Measurements from ENCODE around the gene IL13RA1.
A peak's percentile ranks its signal among the peaks of the same experiment; 100 is the strongest.
"Not testable (repeated sequence)": the region's sequence is repeated elsewhere in the genome, so short reads cannot be mapped to it uniquely, and the experiment has no call there.

The IL13RA1 gene

DNA sequence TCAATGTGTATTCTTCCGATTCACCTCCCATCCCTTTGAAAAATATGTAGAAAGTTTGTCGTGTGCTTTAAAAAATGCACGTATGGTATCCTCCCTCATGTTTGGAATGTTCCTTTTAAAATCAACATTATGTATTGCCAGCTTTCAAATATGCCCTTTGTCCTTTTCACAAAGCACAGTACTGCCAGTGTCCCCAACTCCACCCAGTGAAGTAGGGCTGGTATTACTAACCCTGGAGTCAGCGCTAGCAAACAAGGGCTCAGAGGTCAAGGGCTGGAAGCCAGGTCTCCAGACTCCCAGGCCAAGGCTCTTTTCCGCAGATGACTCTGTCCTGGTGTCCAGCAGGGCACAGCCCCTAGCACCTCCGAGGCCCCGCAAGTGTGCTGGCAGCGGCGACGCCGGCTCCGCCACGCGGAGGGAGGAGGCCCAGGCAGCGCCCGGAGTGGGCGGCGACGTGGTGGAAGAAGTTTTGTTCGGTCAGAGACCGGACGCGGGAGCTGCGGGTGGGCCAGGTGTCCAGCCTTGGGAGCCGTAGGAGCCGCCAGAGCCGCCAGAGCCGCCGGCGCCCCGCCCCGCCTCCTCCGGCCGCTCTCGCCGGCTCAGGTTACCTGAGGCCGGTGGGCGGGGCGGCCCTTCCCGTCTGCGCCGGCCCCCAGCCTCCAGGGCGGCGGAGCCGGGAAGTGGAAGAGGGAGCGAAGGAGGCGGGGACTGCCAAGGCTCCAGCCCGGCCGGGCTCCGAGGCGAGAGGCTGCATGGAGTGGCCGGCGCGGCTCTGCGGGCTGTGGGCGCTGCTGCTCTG lies at the start of gene IL13RA1:
Gene IL13RA1 (plus strand): TSS at position 720 of the 799 bp plus-strand sequence. CDS start 33 bp downstream, at position 753.
- Histone ChIP-seq H3K4me3 (ENCODE audit: low read length) (peak within 1 kb of the TSS; percentile 57), H3K4me1 (ENCODE audit: control insufficient read depth, insufficient read depth, low read length) (peaks cover 3% of the 10 kb centered on the region), H3K36me3 (ENCODE audit: control insufficient read depth, insufficient read depth, low read length) (no peaks in the 10 kb centered on the region), H3K27ac (ENCODE audit: low read depth, low read length) (peak within 1 kb of the TSS; percentile 85), H3K9ac (ENCODE audit: low read length) (peak within 1 kb of the TSS; percentile 34), H3K27me3 (ENCODE audit: control insufficient read depth, insufficient read depth, low read length) (no peaks in the 10 kb centered on the region)

DNA sequence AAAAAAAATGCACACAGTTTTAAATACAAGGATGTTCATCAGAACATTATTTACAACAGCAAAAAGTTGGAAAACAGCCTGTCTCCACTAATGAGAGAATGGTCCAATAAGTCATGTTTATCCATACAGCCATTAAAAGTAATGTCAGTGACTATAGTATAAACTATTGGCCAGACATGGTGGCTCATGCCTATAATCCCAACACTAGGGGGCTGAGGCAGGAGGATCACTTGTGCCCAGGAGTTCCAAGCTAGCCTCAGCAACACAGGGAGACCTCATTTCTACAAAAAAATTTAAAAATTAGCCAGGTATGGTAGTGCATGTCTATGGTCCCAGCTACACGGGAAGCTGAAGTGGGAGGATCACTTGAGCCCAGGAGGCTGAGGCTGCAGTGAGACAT lies 48.1 kb upstream of the IL13RA1 start:
- no peaks in the 10 kb centered on the region for H3K36me3 ChIP-seq (ENCODE audit: control insufficient read depth, insufficient read depth, low read length)
- H3K4me1 ChIP-seq (ENCODE audit: control insufficient read depth, insufficient read depth, low read length): no peaks in the 10 kb centered on the region
- no peak overlapping the region for H3K4me3 ChIP-seq (ENCODE audit: low read length)
- H3K9ac ChIP-seq (ENCODE audit: low read length): no peak overlapping the region
- H3K27ac ChIP-seq (ENCODE audit: low read depth, low read length): no peak overlapping the region
- no peaks in the 10 kb centered on the region for H3K27me3 ChIP-seq (ENCODE audit: control insufficient read depth, insufficient read depth, low read length)

DNA sequence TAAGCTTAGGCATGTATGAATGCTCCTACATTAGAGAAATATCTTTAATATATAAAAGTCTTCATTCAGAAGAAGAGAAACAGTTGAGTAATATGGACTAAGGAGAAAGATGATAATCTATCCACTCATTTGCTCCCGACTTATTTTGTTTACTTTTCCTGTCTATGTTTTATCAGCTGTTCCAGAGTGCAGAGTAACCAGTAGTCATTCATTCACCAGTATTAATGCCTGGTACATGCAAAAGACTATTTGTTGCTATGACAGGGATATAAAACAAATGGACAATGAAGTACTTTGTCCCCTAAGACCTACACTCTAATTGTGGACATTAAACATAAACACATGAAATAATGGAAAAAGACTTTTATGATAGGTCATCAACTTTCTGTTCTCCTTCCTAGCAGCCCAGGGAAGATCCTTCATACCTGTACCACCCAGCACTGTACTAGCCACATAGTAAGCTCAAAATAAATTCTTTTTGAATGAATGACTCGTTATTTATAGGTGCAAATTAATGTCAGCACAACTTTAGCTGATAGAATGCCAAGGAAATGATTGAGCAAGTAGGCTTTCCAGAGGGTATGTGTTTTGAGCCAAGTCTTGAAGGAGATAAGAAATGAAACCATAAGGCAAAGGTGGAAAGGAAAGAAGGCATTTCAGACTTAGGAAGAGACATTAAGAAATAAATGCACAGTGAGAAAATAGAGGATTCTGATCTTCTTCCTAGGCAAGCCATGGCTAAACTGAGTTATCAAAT lies 45.0 kb upstream of the IL13RA1 start:
- Histone ChIP-seq H3K27me3 (ENCODE audit: control insufficient read depth, insufficient read depth, low read length) (no peaks in the 10 kb centered on the region), H3K36me3 (ENCODE audit: control insufficient read depth, insufficient read depth, low read length) (no peaks in the 10 kb centered on the region), H3K27ac (ENCODE audit: low read depth, low read length) (no peak overlapping the region), H3K9ac (ENCODE audit: low read length) (no peak overlapping the region), H3K4me1 (ENCODE audit: control insufficient read depth, insufficient read depth, low read length) (no peaks in the 10 kb centered on the region), H3K4me3 (ENCODE audit: low read length) (no peak overlapping the region)

DNA sequence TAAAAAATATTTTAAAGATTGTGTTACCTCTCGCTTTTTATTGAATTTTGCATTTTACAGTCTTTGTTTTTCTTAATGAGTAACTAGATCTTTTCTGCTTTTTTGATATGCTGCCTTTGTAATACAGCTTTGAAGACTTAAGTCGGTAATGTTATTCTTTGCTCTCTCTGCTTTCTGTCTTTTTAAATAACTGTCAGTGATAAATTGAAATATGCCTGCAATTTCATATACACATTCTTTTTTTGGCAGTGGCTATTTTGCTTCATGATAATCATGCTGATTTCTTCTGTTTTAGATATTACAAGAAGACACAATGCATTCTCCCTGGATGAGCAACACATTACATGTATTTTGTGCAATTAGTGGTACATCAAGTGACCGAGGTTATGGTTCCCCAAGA lies 42.0 kb upstream of the IL13RA1 start:
- H3K4me1 ChIP-seq (ENCODE audit: control insufficient read depth, insufficient read depth, low read length): no peaks in the 10 kb centered on the region
- no peaks in the 10 kb centered on the region for H3K27me3 ChIP-seq (ENCODE audit: control insufficient read depth, insufficient read depth, low read length)
- H3K36me3 ChIP-seq (ENCODE audit: control insufficient read depth, insufficient read depth, low read length): no peaks in the 10 kb centered on the region

DNA sequence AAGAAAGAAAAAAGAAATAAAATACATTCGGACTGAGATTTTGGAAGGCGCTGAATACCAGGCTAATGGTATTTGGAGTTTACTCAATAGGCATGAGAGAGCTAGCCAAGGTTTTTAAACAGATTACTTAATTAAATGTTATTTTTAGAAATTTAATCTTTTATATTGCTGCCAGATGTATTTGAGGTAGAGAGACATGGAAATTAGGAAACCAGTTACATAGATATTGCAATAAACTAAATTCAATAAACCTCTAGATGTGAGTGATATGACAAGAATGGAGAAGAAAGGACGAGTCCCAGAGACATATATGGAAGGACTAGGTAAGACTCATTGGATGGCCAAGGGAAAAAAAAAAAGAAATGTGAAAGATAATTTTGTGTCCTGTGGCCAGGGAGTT lies 38.5 kb upstream of the IL13RA1 start:
- Histone ChIP-seq H3K4me3 (ENCODE audit: low read length) (no peak overlapping the region), H3K36me3 (ENCODE audit: control insufficient read depth, insufficient read depth, low read length) (no peaks in the 10 kb centered on the region), H3K27ac (ENCODE audit: low read depth, low read length) (no peak overlapping the region), H3K27me3 (ENCODE audit: control insufficient read depth, insufficient read depth, low read length) (no peaks in the 10 kb centered on the region), H3K4me1 (ENCODE audit: control insufficient read depth, insufficient read depth, low read length) (no peaks in the 10 kb centered on the region), H3K9ac (ENCODE audit: low read length) (no peak overlapping the region)

More for the DNA sequence above, 42.0 kb upstream of the IL13RA1 start:
- H3K27ac ChIP-seq (ENCODE audit: low read depth, low read length): no peak overlapping the region
- H3K4me3 ChIP-seq (ENCODE audit: low read length): no peak overlapping the region
- no peak overlapping the region for H3K9ac ChIP-seq (ENCODE audit: low read length)

DNA sequence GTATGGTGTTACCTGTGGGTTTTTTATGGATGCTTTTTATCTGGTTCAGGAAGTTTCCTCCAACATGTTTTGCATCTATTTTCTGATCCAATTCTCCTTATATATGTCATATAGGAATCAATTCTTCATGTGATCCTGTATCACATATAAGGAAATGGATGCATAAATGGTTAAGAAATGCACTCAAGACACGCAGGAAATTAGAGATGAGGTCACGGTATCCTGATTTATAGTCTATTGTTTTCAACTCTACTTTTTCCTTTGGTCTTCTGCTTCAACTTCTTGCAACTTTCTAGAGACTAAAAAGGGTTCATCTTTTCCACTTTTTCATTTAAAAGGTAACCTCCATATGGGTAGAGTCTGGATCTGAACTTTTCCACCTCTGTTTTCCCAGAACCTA lies 33.6 kb upstream of the IL13RA1 start:
- Histone ChIP-seq H3K27me3 (ENCODE audit: control insufficient read depth, insufficient read depth, low read length) (no peaks in the 10 kb centered on the region), H3K27ac (ENCODE audit: low read depth, low read length) (no peak overlapping the region), H3K9ac (ENCODE audit: low read length) (no peak overlapping the region), H3K4me3 (ENCODE audit: low read length) (no peak overlapping the region), H3K4me1 (ENCODE audit: control insufficient read depth, insufficient read depth, low read length) (no peaks in the 10 kb centered on the region), H3K36me3 (ENCODE audit: control insufficient read depth, insufficient read depth, low read length) (no peaks in the 10 kb centered on the region)

DNA sequence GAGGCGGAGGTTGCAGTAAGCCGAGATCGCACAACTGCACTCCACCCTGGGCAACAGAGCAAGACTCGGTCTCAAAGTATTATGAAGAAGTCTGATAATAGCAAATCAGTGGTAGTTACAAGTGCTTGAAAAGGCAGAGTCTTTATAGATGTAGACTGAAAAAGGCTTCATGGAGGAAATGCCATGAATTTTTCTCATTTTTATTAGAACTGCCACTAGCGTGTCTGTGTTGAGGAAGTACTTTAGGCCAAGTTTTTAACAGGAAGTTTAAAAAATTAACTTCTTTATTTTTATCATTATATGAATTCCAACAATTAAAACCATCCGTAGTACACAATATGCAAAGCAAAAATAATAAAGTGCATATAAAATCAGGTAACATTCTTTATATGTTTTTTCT lies 32.8 kb upstream of the IL13RA1 start:
- Histone ChIP-seq H3K4me1 (ENCODE audit: control insufficient read depth, insufficient read depth, low read length) (no peaks in the 10 kb centered on the region), H3K27me3 (ENCODE audit: control insufficient read depth, insufficient read depth, low read length) (no peaks in the 10 kb centered on the region), H3K36me3 (ENCODE audit: control insufficient read depth, insufficient read depth, low read length) (no peaks in the 10 kb centered on the region), H3K27ac (ENCODE audit: low read depth, low read length) (no peak overlapping the region), H3K9ac (ENCODE audit: low read length) (no peak overlapping the region), H3K4me3 (ENCODE audit: low read length) (no peak overlapping the region)

DNA sequence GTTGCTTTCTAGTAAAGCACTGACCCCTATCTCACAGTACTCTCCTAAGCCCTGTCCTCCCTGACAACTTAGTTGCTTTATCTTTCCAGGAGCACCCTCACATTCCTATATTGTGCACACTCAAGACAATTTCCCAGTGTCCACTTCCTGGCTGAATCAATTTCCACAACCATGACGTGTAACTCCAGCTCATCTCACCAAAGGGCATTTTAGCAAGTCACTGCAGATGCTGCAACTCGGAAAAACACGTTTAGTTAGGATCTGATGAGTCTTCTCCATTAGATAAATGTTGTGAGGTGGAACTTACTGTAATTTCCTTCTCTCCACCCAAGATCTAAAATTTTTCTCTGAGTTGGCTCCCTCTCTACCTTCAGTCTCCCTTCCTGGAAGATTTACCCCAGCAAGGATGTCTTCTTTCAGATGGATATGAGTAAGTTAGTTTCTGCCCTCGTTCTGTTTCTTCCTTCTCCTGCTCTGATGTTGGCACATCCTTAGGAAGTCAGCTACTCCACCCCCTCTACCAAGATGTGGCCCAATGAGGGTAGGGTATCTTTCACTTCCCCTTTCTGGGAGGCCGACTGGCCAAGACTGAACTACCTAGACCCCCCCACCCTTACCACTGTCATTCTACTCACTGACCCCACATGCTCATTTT lies 28.8 kb upstream of the IL13RA1 start:
- H3K36me3 ChIP-seq (ENCODE audit: control insufficient read depth, insufficient read depth, low read length): no peaks in the 10 kb centered on the region
- H3K27ac ChIP-seq (ENCODE audit: low read depth, low read length): no peak overlapping the region
- no peaks in the 10 kb centered on the region for H3K4me1 ChIP-seq (ENCODE audit: control insufficient read depth, insufficient read depth, low read length)

DNA sequence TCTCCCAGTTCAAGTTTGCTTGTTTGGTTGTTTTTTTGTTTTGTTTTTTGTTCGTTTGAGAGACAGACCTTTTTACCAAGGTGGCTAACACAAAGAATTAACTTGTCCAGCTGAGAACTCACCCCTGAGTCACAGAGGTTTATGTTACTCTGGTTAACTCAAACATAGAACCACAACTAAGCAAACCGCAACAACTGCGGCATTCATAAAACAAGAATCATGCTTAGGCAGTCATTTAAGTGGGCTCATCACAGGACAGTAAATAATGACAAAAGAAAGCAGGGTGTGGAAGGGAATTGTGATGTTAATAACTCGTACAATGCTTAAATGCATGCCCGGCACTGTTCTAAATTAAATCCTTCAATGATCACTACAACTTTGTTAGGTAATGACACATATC lies 24.7 kb upstream of the IL13RA1 start:
- Histone ChIP-seq H3K27me3 (ENCODE audit: control insufficient read depth, insufficient read depth, low read length) (no peaks in the 10 kb centered on the region), H3K36me3 (ENCODE audit: control insufficient read depth, insufficient read depth, low read length) (no peaks in the 10 kb centered on the region), H3K9ac (ENCODE audit: low read length) (no peak overlapping the region), H3K4me1 (ENCODE audit: control insufficient read depth, insufficient read depth, low read length) (no peaks in the 10 kb centered on the region), H3K27ac (ENCODE audit: low read depth, low read length) (no peak overlapping the region), H3K4me3 (ENCODE audit: low read length) (no peak overlapping the region)

More for the DNA sequence above, 28.8 kb upstream of the IL13RA1 start:
- Histone ChIP-seq H3K4me3 (ENCODE audit: low read length) (no peak overlapping the region), H3K9ac (ENCODE audit: low read length) (no peak overlapping the region), H3K27me3 (ENCODE audit: control insufficient read depth, insufficient read depth, low read length) (no peaks in the 10 kb centered on the region)

DNA sequence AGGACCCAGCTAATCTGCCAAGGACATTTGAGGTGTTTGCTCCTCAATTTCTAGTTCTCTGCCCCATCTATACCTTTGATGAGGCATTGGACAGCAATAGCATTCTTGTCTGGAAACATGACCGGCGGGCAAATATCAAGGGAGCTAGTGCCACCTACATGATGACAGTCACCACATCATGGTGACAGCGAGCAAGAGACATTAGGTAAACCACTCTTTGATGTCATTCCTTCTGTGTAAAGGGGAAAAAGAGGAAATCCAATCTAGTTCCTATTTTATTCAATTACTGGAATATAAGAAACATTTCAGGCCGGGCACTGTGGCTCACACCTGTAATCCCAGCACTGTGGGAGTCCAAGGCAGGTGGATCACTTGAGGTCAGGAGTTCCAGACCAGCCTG lies 20.7 kb upstream of the IL13RA1 start:
- H3K27me3 ChIP-seq (ENCODE audit: control insufficient read depth, insufficient read depth, low read length): no peaks in the 10 kb centered on the region
- H3K4me1 ChIP-seq (ENCODE audit: control insufficient read depth, insufficient read depth, low read length): no peaks in the 10 kb centered on the region
- H3K27ac ChIP-seq (ENCODE audit: low read depth, low read length): no peak overlapping the region
- H3K9ac ChIP-seq (ENCODE audit: low read length): no peak overlapping the region
- no peaks in the 10 kb centered on the region for H3K36me3 ChIP-seq (ENCODE audit: control insufficient read depth, insufficient read depth, low read length)
- H3K4me3 ChIP-seq (ENCODE audit: low read length): no peak overlapping the region

DNA sequence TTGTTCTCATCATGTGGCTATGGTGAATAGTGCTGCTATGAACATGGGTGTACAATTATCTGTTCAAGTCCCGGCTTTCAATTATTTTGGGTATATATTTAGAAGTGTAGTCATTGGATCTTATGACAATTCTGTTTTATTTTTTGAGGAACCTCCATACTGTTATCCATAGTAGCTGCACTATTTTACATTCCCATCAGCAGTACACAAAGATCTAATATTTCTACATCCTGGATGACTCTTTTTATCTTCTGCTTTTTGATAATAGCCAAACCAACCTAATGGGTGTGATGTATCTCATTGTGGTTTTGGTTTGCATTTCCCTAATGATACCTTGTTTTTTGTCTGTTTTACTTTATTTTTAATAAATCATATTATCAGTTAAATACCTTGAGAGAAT lies 12.9 kb upstream of the IL13RA1 start:
- no peaks in the 10 kb centered on the region for H3K36me3 ChIP-seq (ENCODE audit: control insufficient read depth, insufficient read depth, low read length)
- H3K4me1 ChIP-seq (ENCODE audit: control insufficient read depth, insufficient read depth, low read length): no peaks in the 10 kb centered on the region
- H3K27ac ChIP-seq (ENCODE audit: low read depth, low read length): no peak overlapping the region
- no peaks in the 10 kb centered on the region for H3K27me3 ChIP-seq (ENCODE audit: control insufficient read depth, insufficient read depth, low read length)
- H3K4me3 ChIP-seq (ENCODE audit: low read length): no peak overlapping the region
- no peak overlapping the region for H3K9ac ChIP-seq (ENCODE audit: low read length)

DNA sequence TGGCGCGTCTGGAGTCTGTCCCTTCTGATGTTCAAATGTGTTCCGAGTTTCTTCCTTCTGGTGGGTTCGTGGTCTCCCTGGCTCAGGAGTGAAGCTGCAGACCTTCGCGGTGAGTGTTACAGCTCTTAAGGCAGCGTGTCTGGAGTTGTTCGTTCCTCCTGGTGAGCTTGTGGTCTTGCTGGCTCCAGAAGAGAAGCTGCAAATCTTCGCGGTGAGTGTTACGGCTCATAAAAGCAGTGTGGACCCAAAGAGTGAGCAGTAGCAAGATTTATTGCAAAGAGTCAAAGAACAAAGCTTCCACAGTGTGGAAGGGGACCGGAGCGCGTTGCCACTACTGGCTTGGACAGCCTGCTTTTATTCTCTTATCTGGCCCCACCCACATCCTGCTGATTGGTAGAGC lies 11.5 kb upstream of the IL13RA1 start:
- H3K4me3 ChIP-seq (ENCODE audit: low read length); H3K9ac ChIP-seq (ENCODE audit: low read length); H3K4me1 ChIP-seq (ENCODE audit: control insufficient read depth, insufficient read depth, low read length); H3K27me3 ChIP-seq (ENCODE audit: control insufficient read depth, insufficient read depth, low read length); H3K27ac ChIP-seq (ENCODE audit: low read depth, low read length); H3K36me3 ChIP-seq (ENCODE audit: control insufficient read depth, insufficient read depth, low read length): not testable (repeated sequence)

All from rectal smooth muscle tissue (tissue), 1 donor.